Smooth muscle cell of bladder (primary cell): Measurements from ENCODE around the gene LCE1D. TPM values are rescaled to one million over a fixed set of nuclear protein-coding genes. Genes with fewer than 3 reads are reported as not detected.

Experiments used
- total RNA-seq: library from RNA; depleted of rRNA; stranded (reverse); fragments of >200 nt; gene quantifications from 2 replicates; pipeline ENCODE4 v1.2.3, GENCODE V29; 2014

LCE1D gene, protein sequence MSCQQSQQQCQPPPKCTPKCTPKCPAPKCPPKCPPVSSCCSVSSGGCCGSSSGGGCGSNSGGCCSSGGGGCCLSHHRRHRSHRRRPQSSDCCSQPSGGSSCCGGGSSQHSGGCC
- not detected in 2 replicates for total RNA-seq

DNA sequence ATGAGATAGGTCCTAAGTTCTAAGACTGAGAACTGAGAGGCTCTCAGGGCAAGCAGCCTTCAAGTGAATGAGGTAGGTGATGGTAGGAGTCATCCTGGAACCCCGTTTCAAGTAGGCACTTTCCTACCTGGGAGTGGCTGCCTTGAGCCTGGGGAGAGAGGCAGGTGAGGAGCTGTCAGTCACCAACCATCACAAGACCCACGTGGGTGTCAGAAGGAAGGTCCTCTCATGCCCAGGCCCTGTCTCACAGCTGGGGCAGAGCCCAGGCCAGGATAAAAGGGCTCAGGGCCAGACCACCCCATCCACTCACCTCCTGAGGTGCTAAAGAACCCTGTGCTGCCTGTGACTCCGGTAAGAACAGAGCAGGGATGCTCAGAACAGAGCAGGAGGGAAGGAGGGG is at the start of gene LCE1D:
Gene LCE1D, plus strand, starts transcription at position 301 of the 400 bp plus-strand sequence. CDS start 1,074 bp downstream, outside the sequence.

DNA sequence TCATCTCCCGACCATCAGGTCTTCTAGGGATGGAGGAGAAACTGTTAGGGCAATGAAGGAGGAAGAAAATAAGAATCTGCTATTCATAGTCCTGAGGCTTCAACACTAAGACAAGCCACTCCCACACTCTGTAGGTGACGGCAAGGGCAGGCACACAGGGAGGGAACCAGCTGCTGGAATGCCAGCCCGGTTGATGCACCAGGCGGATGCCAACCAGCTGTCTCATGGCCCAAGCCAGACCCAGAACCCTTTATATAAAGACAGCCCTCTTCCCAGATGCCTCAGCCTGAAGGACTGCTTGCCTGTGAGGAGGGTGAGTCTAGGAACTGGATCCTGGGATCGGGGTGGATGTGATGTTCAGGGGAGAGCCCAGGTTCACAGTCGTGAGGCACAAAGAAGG is 38.8 kb upstream of the LCE1D start, which contains the start of gene KPRP:
Gene KPRP, plus strand, starts transcription at position 279 of the 400 bp plus-strand sequence. CDS start 1,564 bp downstream, outside the sequence.

DNA sequence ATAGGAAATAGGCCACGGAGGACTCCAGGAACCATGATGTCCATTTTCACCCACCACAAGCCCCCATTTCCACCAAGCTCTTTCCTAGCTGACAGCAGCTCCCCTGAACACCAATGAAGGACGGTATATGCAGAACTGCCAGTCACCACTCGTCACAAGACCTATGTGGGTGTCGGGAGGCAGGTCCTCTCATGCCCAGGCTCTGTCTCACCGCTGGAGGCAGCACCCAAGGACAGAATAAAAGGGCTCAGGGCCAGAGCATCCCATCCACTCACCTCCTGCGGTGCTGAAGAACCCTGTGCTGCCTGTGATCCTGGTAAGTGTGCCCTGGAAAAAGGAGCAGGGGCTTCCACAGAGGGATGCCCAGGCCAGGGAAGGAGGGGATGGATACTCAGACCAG is 21.6 kb upstream of the LCE1D start, which contains the start of gene LCE1F:
Gene LCE1F, plus strand, starts transcription at position 266 of the 400 bp plus-strand sequence. CDS start 1,232 bp downstream, outside the sequence.

DNA sequence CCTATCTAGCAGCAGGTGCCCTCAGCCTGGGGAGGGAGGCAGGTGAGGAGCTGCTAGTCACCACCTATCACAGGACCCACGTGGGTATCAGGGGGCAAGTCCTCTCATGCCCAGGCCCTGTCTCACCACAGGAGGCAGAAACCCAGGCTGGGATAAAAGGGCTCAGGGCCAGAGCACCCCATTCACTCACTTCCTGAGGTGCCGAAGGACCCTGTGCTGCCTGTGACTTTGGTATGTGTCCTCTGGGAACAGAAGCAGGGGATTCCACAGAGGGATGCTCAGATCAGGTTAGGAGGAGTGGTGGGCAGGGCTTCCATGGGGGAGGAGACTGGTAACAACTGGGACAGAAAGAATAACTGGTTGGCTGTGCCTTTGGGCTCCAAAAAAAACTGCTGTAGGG is 10.4 kb upstream of the LCE1D start, which contains the start of gene LCE1E:
Gene LCE1E, plus strand, starts transcription at position 181 of the 400 bp plus-strand sequence. CDS start 1,043 bp downstream, outside the sequence.

DNA sequence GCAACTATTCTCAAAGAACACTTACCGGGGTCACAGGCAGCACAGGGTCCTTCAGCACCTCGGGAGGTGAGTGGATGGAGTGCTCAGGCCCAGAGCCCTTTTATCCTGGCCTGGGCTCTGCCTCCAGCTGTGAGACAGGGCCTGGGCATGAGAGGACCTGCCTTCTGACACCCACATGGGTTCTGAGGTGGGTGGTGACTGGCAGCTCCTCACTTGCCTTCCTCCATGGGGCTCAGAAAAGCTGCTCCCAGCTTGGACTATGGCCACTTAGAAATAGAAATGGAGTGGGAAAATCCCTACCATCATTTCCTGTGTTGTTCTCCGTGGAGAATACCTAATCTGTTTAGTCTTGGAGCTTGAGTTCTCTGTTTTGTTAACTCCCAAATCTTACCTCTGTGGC is 10.1 kb downstream of the LCE1D start, which contains the start of gene LCE1C:
Gene LCE1C, minus strand, starts transcription at position 76 of the 400 bp plus-strand sequence. CDS start 1,173 bp downstream, outside the sequence.

DNA sequence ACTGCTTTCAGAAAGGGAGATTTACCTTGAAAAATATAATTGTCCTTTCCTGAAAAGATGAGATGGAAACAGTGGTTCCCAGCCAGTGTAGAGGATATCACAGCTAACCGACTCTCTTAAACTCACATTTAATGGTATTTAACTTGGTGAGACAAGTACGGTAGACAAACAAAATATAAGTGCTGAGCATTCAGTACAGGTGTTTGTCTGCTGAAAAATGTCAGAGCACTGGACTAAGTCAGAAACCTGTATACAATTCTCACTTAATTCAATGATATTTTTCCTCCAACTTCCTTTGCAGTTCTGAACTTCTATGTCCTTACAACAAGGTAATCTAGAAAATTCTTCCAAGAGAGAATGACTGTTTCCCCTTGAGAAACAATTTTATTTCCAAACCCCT is 15.2 kb downstream of the LCE1D start, which contains the start of gene LCE1B:
Gene LCE1B, plus strand, starts transcription at position 301 of the 400 bp plus-strand sequence. CDS start 476 bp downstream, outside the sequence.

DNA sequence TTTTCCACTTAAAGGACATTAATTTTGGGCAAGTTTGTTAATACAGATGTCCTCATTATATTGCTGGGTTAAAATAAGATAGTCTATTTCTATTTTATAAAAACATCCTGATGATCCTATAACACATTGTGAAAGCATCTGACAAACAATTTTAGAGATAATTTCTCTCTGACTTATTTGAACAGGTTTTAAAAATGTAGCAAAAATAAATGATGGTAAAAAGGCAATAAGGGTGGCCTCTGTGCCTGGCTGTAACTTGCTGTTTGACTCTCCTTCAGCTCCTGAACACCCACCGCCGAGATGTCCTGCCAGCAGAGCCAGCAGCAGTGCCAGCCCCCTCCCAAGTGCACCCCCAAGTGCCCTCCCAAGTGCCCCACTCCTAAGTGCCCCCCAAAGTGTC is 30.7 kb downstream of the LCE1D start, which contains the start of gene LCE1A:
Gene LCE1A, plus strand, starts transcription at position 301 of the 400 bp plus-strand sequence. Its CDS starts 0 bp downstream, at position 301.

DNA sequence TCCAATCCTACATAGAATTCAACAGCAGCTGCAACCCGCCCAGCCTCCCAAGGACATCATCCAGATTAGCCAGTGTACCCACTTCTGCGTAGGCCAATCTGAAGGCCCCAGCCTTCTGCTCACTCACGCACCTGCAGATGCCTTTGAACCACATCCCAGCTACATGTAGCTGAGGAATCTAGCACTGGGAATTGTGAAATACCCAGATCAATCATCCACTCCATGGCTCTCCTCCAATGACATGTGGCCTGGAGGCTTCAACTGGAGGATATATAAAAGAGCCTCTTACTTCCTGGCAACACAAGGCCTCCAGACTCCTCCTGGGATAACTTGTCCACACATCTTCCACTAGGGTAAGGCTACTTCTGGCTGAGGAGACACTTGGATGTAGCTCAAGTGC is 46.0 kb downstream of the LCE1D start, which contains the start of gene LCE6A:
Gene LCE6A, plus strand, starts transcription at position 301 of the 400 bp plus-strand sequence. CDS start 665 bp downstream, outside the sequence.

Other genes with a start within 250 kb of the LCE1D start
- not detected in 2 replicates for gene LCE3E, start 229.9 kb upstream of the LCE1D start, total RNA-seq
- not detected in 2 replicates for gene LCE3D, start 216.2 kb upstream of the LCE1D start, total RNA-seq
- not detected in 2 replicates for gene LCE3C, start 196.5 kb upstream of the LCE1D start, total RNA-seq
- not detected in 2 replicates for gene LCE3B, start 182.9 kb upstream of the LCE1D start, total RNA-seq
- gene LCE3A, start 173.6 kb upstream of the LCE1D start, total RNA-seq: not detected in 2 replicates
- gene LCE2D, start 133.3 kb upstream of the LCE1D start, total RNA-seq: not detected in 2 replicates
- not detected in 2 replicates for gene LCE2C, start 121.4 kb upstream of the LCE1D start, total RNA-seq
- gene LCE2B, start 110.6 kb upstream of the LCE1D start, total RNA-seq: not detected in 2 replicates
- gene LCE2A, start 98.4 kb upstream of the LCE1D start, total RNA-seq: not detected in 2 replicates
- gene LCE4A, start 88.6 kb upstream of the LCE1D start, total RNA-seq: not detected in 2 replicates
- not detected in 2 replicates for gene KPRP, start 38.7 kb upstream of the LCE1D start, total RNA-seq
- not detected in 2 replicates for gene LCE1F, start 21.6 kb upstream of the LCE1D start, total RNA-seq
- gene LCE1E, start 10.5 kb upstream of the LCE1D start, total RNA-seq: not detected in 2 replicates
- not detected in 2 replicates for gene LCE1C, start 9.9 kb downstream of the LCE1D start, total RNA-seq
- not detected in 2 replicates for gene LCE1B, start 15.2 kb downstream of the LCE1D start, total RNA-seq
- not detected in 2 replicates for gene LCE1A, start 30.8 kb downstream of the LCE1D start, total RNA-seq
- not detected in 2 replicates for gene LCE6A, start 46.1 kb downstream of the LCE1D start, total RNA-seq
- not detected in 2 replicates for gene LCE7A, start 63.3 kb downstream of the LCE1D start, total RNA-seq
- not detected in 2 replicates for gene SMCP, start 81.6 kb downstream of the LCE1D start, total RNA-seq
- gene IVL, start 111.8 kb downstream of the LCE1D start, total RNA-seq: not detected in 2 replicates
- gene SPRR5, start 150.5 kb downstream of the LCE1D start, total RNA-seq: not detected in 2 replicates
- gene SPRR4, start 173.9 kb downstream of the LCE1D start, total RNA-seq: not detected in 2 replicates
- gene SPRR1A, start 187.4 kb downstream of the LCE1D start, total RNA-seq: not detected in 2 replicates
- not detected in 2 replicates for gene SPRR3, start 205.0 kb downstream of the LCE1D start, total RNA-seq
- gene SPRR1B, start 234.5 kb downstream of the LCE1D start, total RNA-seq: not detected in 2 replicates
- not detected in 2 replicates for gene SPRR2D, start 244.4 kb downstream of the LCE1D start, total RNA-seq